T follicular helper cell (primary cell): ENCODE measurements around the gene CABP4.

Experiments
- DNase-seq: peaks from one replicate; pipeline ENCODE4 v3.0.0-alpha.2; 2020; ENCODE audit warnings: low read depth
- total RNA-seq, 2 experiments: gene quantifications; one replicate each; lab custom pipeline; 2026; lab: John Stamatoyannopoulos, UW

Gene CABP4
- total RNA-seq = 0.13 to 2.1 reads per million in 2 experiments

DNA sequence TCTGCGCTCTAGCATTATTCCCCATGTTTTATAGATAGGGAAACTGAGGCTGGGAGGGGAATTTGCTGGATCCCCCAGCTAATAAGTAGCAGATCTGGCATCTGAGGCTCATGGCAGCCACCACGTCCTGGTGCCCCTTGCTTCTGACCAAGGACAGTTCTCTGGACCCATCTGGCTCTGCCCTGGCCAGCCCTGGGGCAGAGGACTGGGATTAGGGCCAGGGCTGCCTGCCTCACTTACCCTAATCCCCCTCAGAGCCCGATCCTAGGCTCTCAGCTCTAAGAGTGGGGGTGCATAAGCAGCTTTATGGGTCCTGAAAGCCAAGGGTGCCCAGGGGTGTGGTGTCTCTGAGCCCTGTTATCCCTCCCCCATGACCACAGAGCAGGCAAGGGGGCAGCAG is at the start of gene CABP4:
Gene CABP4, plus strand, starts transcription at position 301 of the 400 bp plus-strand sequence. Its CDS starts 70 bp downstream, at position 371.
- no peak for DNase-seq

DNA sequence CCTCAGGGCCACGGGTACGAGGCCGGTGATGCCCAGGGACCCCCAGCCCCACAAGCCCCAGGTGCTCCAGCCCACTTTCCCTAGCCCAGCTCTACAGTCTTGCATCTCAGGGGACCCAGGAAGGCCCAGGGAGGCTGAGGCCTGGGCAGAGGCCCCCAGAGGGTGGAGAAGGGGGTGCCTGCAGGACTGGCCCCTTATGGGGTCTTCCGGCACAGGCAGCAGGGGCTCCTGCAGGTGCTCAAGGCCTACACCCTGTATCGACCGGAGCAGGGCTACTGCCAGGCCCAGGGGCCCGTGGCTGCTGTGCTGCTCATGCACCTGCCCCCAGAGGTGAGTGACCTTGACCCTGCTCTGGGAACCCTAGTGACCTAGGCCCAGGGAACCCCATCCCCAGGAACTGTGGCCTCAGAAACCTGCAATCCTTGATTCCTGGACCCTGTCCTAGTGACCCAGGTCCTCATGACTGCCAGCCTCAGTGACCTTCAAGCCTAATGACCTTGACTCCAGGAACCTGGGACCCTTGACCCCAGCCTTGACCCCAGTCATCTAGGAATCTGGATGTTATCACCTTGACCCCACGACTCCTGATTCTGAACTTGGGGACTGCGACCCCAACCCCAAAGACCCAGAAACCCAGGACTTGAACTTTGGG is 49.3 kb upstream of the CABP4 start:
- DNase-seq = no peak

DNA sequence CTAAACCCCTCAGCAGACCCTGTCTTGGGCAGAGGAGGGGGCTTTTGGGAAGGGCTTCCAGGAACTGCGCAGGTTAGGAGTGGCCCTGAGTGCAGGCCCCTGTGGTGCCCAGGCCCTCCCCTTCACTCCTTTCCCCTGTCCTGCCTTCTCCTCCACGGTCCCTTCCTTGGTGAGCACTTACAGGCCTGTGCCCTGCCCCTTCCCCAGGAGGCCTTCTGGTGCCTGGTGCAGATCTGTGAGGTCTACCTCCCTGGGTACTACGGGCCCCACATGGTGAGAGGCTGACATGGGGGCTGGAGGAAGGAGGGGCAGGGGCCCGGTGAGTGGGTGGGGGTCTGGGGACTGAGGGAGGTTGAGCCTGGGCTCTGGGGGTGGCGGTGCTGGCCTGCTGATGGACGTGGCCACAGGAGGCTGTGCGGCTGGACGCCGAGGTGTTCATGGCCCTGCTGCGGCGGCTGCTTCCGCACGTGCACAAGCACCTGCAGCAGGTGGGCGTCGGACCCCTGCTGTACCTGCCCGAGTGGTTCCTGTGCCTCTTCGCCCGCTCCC is 48.7 kb upstream of the CABP4 start:
- no peak for DNase-seq

DNA sequence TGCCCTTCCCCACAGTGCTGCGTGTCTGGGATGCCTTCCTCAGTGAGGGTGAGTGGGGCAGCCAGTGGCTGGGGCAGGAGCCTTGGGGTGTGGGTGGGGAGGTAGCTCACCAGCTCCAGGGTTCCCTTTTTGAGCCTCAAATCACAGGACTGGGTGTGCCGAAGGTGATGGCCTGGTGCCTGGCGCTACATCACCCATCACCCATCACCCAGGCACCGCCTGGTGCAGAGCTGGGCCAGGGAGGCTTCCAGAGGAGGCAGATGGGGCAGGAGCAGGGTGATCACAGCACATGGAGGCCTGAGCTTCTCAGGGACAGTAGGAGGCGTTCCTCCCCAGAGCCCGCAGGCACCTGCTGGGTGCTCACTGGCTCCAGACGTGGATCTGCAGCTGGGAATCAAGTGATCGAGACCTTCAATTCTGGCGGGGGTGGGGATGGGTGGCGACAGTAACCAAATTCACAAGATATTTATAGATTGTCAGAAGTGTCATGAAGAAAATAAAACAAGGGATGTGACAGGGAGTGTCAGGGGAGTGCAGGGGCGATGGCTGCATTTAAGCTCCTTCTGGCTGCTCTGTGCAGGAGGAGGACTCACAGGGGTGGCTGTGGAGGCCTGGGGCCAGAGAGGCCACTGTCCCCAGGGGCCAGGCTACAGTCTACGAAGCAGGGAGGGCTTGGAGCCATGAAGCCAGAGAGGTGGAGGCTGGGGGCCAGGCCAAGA is 48.0 kb upstream of the CABP4 start:
- DNase-seq = no peak

DNA sequence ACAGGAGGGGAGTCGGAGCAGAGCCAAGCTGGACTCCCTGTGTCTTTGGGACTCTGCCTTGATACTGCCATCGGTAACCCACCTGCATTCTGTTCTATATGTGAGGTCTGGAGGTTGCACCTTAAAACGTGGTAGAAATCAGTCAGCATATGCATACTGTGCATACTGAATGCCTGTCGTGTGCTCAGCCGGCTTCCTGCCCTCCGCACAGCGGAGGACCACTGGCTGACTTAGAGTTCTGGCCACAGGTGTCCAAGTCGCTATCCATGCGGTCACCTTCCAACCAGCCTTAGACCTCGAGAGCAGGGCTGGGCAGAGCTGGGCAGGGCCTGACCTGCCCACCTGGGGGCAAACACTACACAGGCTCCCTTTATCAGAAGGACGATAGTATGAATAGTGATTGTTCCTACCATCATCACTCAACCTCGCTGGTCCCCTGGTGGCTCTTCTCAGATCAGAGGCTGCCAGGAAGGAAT is 47.4 kb upstream of the CABP4 start:
- DNase-seq = no peak

DNA sequence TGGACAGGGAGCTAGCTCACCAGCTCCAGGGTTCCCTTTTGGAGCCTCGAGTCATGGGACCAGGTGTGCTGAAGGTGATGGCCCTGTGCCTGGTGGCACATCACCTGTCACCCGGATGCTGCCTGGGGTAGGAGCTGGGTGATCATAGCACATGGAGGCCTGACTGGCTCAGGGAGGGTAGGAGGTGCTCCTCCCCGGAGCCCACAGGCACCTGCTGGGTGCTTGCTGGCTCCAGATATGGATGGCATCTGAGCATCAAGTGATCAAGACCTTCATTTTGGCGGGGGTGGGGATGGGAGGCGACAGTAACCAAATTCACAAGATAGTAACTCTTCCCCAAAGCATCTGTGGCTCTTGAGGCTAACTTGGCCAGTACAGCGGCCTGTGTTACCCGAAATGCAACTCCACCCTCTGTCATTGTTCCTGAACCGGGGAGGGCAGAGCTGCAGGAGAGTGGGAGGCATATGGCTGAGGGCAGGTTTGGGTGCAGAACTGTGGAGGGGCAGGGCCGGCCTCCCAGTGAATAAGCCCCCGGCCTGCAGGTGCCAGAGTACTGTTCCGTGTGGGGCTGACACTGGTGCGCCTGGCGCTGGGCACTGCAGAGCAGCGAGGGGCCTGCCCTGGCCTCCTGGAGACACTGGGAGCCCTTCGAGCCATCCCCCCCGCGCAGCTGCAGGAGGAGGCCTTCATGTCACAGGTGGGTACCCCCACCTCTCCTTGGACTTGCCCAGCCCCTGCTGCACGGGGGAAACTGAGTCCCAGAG is 46.5 kb upstream of the CABP4 start:
- no peak for DNase-seq

DNA sequence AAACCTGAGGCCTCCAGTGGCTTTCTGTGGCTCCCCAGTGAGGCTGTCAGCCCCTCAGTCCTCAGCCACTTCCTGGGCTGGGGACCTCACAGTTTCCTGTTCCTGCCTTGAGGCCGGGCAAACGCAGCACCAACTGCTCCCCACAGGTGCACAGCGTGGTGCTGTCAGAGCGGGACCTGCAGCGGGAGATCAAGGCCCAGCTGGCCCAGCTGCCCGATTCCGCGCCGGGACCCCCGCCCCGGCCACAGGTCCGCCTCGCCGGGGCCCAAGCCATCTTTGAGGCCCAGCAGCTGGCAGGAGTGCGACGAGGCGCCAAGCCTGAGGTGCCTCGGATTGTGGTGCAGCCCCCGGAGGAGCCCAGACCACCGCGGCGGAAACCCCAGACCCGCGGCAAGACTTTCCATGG is 45.9 kb upstream of the CABP4 start:
- DNase-seq = no peak

DNA sequence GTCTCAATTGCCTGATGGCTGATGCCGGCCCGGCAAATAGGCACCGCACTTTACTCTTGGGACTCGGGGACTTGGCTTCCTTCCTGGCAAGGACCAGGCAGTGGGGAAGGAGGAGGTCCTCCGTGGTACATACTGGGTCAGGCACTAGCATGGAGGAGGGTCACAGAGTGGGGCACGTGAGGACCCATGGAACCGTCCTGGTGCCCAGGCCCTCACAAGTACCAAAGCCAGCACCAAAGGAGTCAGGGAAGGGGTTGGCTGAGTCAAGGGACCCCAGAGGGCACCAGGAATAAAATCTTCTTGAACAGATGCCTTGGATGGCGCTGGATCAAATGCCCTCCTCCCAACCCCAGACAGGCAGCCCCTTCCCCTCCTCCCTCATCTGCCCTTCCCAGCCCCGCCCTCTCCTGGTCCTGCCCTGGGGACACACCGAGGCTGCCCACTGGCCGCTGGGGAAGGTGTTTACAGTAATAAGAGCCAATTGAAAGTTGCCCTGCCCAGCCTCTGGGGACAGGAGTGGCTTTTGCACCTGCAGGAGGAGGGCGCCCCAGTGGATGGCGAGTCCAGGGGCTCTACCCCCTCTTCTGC is 45.3 kb upstream of the CABP4 start:
- DNase-seq = no peak

DNA sequence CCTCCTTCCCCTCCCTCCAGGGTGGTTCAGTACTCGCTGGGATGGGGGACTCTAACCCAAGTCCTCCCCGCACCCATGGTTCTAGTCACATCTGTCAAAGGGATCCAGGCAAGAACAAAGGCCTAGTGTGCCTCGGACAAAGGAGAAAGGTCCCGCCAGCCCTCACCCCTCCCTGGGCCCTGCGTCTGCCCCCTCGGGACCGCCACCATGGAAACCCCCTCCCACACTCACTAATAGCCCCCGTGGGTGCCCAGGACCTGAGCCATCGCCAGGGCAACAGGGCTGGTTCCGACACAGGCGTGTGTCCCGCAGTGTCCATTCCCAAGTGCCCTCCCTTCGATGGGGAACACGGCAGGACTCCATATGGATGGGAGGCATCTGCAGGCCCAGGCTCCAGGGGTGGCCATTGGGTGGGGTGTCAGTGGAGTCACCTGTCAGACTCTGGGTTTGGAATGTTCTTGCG is 44.8 kb upstream of the CABP4 start:
- no peak for DNase-seq

DNA sequence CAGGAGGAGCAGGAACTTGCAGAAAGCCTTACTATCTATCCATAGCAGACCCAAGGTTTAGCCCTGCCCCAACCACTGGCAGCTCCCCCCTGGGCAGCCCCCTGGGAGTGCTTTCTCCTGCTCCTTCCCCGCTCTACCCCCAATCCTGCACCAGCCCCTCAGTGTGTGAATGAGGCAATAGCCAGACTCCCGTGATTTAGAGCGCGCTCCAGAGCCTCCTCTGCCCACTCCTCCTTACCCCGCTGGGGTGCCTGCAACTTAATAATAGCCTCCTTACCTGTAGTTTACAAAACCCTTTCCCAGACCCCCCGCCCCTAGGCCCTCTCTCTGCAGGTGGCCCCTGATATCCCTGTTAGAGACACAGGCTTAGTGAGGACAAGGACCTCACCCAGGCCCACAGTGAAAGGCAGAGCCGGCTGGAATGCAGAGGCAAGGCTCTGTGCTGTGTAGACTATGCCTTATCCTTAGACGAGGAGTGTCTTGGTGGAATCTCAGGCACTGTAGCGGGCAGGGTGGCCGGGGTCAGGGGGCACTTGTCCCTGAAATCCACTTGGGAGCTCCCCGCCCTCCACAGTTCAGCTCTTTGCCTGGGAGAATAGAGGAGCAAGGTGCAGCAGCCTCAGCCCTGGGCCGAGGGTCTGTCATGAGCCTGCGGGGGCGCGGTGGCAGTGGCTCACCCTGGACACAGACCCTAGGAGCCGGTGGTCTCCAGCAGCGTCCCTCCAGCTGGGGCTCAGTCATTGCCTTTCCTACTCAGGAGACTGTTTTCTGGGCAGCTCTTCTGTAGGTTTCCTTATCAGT is 44.0 kb upstream of the CABP4 start:
- DNase-seq = no peak

DNA sequence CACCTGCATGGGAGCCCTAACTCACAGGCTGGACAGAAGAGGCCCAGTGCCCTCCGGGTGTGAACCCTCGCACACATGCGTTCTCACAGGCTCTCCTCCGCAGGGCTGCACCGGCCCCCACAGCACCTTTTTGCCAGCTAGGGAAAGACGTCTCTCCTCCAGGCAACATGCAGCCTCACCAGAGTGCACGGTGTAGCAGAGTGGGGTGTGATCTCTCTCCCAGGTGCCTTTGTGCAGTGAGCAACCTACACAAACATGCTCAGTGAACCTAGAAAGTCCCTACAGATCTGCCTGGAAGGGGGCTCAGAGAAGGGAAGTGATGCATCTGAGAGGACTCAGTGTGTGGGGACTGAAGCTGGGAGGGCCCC is 43.4 kb upstream of the CABP4 start:
- DNase-seq = no peak

DNA sequence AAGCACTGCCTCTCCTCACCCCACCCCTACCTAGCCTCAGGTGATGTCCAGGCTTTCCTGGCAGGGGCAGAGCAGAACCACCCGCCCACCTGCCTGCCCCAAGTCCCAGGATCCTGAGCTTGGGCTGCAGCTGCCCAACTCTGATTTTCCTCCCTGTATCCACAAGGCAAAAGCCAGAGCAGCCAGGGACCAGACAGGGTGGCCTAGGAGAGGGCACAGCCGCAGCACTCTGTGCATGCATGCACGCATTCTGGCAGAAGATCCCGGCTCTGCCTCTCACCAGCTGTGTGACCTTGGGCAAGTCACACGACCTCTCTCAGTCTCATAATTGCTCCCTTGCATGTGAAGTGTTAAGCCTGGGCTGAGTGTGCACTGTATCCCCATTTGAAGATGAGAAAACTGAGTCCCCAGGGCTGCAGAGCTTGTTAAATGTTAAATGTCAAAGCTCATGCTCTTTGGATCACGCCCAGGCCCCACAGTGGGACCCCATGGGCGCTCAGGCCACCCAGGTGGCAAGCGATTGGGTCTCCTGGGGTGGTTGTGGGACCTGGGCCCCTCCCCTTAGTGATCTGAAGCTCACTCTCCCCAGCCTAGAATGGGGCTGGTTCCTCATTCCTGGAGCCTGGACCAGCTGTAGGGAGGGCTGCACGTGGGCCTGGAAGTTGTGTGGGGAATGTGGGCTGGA is 42.5 kb upstream of the CABP4 start:
- no peak for DNase-seq

DNA sequence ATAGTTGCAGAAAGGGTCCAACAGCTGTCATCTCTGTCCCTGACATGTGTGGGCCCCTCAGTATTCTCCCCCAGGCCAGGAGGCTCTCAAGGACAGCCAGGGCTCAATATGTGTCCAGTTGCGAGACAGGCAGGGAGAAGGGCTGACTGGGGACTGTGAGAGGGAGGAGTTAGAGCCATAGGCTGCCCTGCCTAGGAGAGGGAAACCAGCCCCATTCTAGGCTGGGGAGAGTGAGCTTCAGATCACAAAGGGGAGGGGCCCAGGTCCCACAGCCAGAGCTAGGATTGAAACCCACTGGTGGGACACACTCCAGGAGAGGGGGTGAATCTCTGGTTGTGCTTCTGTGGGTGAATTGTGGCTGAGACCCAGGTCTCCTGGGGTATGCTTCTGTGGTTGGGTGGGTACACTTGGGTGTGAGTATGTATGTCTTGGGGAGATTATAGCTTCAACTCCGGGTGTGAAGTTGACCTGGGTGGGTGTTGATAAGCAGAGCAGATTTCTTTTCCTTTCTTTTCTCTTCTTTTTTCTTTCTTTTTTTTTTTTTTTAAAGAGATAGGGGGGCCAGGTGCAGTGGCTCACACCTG is 41.8 kb upstream of the CABP4 start:
- DNase-seq = no peak

DNA sequence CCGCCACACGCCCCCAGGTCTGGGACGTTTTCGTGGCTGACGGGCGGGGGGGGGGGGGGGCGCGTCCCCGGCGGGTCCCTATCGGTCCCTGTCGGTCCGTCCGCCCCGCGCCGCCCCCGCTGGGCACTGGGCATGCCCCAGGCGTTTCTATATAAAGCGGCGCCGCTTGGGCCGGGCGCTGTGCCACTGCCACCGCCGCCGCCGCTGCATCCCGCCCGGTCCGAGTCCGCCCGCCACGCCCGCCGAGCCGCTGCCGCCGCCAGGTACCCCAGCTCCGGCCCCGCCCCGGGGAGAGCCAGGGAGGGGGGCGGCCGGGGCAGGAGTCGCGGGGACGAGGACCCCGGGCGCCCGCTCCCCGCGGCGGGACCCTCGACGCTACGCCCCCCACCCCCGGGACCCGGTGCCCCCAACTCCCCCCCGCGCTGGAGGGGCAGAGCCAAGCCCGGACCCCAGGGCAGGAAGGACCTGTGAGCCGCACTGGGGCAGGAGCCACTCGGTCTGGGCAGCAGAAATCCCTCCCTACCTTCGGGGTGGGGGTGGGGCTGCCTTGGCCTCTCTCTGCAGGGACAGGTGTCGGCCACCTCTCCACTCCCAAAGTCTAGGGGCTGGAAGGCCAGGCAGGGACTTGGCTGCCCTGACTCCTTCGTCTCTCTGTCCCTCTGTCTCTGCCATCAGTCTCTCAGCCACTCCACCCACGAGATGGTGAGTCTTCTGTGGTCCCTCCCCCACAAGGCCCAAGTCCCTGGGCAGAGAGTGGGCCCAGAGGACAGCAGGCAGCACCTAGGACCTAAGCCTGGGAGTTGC is 39.5 kb upstream of the CABP4 start, which contains the start of gene CARNS1:
Gene CARNS1, plus strand, starts transcription at position 178 of the 804 bp plus-strand sequence. Its CDS starts 522 bp downstream, at position 700.
- DNase-seq = no peak

DNA sequence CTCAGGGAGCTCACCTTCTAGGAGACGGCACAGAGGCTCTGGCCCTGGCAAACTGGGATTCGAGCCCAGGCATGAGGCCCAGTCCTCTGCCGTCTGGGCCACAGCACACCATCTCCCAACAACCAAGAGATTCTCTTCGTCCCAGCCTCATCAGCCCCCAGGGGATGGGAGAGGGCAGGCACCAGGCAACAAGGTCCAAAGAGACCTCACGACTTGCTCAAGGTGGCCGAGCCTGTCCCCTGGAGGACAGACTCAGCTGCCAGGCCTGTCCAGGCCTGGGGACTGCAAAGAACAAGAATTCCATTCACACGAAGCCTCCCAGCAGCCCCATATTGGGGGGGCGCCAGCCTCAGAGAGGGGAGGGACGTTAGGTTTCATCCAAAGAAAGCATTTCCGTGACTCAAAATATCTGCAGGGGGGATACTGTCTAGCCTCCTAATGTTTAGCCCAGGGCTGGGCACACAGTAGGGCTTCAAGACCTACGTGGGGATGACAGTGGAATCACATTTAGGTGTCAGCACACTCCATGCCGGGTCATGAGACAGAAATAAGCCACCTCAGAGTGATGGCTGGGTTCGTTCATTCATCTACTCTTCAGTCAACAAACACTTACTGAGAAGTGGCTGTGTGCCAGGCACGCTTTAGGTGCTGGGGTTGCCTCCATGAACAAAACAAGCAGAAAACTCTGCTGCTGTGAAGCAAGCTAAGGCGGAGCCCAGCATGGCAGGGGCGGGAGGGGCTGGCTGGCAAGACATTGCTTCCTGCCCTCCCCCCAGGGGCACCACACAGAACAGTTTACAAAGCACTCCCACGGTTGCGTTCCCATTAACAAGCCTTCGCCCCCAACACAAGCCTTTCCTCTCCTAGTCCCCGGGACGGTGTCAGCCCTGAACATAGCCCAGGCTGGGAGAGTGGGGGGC is 38.5 kb upstream of the CABP4 start:
- peak; percentile 84 for DNase-seq

DNA sequence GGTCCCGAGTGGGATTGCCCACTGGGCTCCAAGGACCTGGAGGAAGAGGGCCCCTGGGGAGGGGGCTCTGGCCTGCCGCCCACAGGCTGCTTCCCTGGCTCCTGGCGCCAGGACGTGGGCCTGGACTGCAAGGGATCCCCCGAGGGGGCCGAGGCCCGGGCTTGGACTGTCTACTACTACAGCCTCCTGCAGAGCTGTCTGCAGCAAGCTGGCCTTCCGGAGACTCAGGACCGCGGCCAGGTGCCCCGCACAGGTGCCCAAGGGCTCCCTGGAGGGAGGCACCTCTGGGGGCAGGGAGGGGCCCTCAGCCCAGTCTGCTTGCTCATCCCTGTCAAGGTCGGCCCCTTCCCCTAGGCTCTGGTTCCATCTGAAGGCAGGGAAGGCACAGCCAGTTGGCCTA is 37.7 kb upstream of the CABP4 start:
- DNase-seq = no peak

DNA sequence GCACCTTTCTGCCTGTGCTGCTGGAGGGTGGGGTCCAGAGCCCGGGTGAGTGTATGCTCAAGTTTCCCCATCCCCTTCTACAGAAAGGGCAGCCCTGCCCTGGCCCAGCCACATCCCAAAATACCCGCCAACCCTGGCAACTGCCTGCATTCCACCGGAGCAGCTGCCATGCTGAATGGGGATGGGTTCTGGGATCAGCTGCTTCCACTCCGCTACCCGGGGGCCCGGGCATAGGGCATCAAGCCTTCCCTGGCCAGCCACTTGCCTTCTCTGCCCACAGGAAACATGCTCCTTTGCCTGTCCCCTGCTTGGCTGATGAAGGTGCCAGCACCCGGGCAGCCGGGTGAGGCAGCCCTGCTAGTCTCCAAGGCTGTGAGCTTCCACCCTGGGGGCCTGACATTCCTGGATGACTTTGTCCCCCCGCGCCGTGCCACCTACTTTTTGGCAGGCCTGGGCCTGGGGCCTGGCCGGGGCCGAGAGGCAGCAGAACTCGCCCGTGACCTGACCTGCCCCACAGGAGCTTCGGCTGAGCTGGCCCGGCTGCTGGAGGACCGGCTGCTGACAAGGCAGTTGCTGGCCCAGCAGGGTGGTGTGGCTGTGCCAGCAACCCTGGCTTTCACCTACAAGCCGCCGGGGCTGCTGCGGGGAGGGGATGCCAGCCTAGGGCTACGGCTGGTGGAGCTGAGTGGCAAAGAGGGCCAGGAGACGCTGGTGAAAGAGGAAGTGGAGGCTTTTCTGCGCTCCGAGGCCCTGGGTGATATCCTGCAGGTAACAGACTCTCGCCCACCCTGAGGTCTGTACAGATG is 36.5 kb upstream of the CABP4 start:
- no peak for DNase-seq
